GM18519 (cell line): ENCODE measurements around the gene PSMB7.

Experiments
- ATAC-seq: cut with Tn5 transposase; IDR thresholded peaks from one replicate; pipeline ENCODE4 v1.9.1; 2021; ENCODE audit warnings: mild to moderate bottlenecking, moderate library complexity; ENCODE audit not compliant: unreplicated experiment, low FRiP score

PSMB7 gene

GRCh38 chr9:124308606-124309491 lies 106.4 kb downstream of the PSMB7 start:
- no peak for ATAC-seq

GRCh38 chr9:124307379-124308030 lies 107.7 kb downstream of the PSMB7 start:
- ATAC-seq, result no peak

GRCh38 chr9:124306098-124306735 lies 109.0 kb downstream of the PSMB7 start:
- ATAC-seq, result no peak

GRCh38 chr9:124304285-124304684 lies 111.0 kb downstream of the PSMB7 start:
- no peak for ATAC-seq

GRCh38 chr9:124303762-124304161 lies 111.5 kb downstream of the PSMB7 start:
- no peak for ATAC-seq
